HG03571 (cell line): ENCODE data around the gene DET1.
"Not testable (repeated sequence)": the region's sequence is repeated elsewhere in the genome, so short reads cannot be mapped to it uniquely, and the experiment has no call there.

Experiments
- ATAC-seq: cut with Tn5 transposase; IDR thresholded peaks from one replicate; pipeline ENCODE4 v1.9.1; 2021; ENCODE audit not compliant: unreplicated experiment

DET1 gene

GRCh38 chr15:88541111-88541510 lies 5.4 kb downstream of the DET1 start:
- not testable (repeated sequence) for ATAC-seq

DNA sequence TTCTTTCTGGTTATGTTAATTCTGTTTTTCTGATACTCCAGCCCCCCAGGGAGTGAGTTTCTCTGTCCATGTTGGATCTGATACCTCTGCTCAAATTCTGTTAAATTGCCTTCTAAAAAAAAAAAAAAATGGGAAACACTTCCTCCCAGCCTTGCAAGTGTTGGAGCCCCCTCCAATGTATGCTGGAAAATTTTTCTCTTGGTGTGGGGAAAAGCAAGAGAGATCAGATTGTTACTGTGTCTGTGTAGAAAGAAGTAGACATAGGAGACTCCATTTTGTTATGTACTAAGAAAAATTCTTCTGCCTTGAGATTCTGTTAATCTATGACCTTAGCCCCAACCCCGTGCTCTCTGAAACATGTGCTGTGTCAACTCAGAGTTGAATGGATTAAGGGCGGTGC lies 6.1 kb downstream of the DET1 start:
- not testable (repeated sequence) for ATAC-seq

DNA sequence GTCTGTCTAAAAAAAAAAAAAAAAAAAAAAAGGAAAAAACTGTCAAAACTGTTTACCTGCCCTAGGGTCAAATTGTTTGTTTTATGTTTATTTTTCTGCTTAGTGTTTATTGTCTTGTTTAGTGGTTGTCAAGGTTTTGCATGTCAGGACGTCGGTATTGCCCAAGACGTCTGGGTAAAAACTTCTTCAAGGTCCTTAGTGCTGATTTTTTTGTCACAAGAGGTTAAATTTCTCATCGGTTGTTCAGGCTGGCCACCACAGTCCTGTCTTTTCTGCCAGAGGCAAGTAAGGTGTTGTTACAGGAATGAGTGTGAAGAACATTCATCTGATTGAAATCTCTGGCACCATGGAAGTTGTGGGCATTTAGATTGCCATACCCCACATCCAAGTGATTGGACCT lies 7.0 kb downstream of the DET1 start:
- no peak for ATAC-seq

DNA sequence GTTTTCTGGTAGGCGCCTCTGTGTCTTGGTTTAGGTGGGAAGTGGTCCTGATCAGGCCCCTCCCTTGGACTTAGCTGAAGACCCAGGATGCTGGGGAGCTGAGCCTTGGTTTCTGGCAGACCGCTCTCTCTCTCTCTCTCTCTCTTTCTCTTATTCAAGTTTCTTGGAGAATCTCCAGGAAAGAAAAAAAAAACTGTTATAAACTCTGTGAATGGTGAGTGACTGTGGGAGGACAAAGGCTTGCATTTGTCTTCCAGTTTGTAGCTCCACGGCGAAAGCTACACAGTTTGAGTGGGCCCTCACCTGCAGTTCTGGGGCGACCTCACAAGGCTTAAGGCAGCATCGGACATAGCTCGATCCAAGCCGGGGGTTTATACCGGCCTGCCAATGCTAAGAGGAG lies 7.5 kb downstream of the DET1 start:
- ATAC-seq: no peak

DNA sequence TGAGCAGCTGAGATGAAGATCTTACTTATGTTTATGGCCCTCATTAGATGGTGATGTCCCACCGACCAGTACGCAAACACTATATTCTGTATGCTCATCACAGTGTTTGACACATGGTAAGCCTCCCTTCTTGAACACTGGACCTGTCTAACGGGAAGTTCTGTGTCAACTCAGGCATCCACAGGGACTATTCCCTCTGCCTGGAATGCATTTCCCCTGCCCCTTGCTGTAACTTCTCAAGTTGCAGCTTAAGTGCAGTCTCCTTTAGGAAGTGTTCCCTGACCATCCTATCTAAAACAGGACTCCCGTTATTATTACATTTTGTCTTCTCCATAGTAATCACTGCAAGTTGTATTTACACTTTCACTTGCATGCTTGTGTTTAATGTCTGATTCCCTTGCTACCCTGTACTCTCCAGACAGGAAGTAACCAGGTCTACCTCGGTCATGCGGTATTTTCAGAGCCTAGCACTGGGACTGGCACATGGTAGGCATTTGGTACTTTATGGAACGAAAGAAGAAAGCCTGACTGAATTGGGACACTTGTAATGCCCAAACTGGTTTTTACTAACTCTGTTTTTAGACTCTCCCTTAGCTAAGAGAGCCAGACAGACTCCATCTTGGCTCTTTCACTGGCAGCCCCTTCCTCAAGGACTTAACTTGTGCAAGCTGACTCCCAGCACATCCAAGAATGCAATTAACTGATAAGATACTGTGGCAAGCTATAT lies 8.7 kb downstream of the DET1 start:
- no peak for ATAC-seq

DNA sequence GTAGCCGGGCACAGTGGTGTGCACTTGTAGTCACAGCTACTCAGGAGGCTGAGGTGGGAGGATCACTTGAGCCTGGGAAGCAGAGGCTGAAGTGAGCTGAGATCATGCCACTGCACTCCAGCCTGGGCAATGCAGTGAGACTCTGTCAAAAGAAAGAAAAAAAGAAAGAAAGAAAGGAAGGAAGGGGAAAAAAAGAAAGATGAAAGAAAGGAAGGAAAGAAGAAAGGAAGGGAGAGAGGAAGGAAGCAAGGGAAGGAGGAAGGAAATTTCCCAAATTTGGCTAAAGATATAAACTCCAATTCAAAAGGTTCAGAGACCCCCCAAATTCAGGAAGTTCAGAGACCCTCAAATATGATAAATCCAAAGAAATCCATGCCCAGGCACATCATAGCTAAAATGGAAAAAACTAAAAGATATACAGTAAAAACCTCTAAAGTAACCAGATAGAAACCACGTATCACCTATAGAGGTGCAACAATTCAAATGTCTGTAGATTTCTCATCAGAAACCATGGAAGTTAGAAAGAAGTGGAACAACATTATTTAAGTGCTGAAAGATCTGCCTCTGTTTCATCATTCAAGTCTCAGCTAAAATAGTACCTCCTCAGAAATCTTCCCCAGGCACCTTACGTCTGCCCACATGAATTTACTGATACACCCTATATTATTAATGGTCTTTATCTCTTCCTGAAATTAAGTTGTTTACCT lies 10.7 kb downstream of the DET1 start:
- ATAC-seq: no peak

DNA sequence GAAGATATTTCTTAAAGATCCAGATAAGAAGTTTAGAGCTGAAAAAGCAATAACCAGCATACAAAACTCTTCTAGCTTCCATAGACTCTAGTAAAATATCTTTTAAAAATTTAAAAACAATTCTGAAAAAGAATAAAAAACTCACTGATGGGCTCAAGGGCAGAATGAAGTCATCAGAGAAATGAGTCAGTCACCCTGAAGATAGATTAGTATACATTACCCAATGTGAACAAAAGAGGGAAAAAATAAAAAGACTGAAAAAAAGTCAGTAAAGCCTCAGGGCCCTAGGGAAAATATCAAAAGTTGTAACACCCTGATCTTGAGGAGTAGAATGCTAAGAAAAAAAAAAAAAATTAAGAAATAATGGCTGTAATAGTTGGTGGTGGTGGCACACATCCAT lies 11.4 kb downstream of the DET1 start:
- no peak for ATAC-seq

DNA sequence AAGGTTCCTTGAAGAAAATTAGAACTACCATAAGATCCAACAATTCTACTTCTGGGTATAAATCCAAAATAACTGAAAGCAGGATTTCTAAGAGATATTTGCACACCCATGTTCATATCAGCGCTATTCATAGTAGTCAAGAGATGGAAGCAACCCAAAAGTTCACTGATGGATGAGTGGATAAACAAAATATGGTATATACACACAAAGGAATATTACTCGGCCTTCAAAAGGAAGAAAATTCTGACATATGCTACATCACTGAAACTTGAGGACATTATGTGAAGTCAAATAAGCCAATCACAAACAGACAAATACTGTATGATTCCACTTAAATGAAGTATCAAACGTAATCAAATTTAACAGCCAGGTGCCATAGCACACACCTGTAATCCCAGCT lies 13.1 kb downstream of the DET1 start:
- ATAC-seq: no peak

DNA sequence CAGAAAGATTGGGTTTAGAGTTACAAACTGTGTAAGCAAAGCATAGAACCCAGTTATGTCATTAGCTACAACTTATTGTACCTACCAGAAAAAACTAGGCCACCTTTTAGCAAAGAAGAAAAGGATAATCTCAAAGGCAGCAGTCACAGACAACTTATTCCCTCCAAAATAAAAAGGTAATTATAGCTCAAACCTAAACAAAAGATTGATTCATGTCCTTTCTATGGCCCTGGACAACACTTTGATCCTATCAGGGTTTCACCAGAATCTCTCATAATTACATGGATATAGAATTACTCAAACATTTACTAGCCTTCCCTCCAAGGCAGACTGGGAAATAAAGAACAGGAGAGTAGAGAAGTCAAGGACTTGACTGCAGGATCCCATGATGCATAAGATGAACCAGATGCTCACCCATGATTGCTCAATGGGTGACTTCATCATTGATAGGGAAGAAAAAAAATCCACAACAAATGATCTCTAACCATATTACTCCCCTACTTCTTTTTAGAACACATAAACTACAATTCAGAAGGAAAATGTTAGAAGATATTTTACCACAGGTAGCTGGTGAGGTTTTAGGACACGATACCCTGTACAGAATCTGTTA lies 17.4 kb downstream of the DET1 start:
- ATAC-seq: no peak

GRCh38 chr15:88526247-88526879 lies 20.1 kb downstream of the DET1 start:
- ATAC-seq: no peak

GRCh38 chr15:88525418-88525817 lies 21.1 kb downstream of the DET1 start:
- no peak for ATAC-seq

GRCh38 chr15:88524094-88524493 lies 22.4 kb downstream of the DET1 start:
- not testable (repeated sequence) for ATAC-seq

DNA sequence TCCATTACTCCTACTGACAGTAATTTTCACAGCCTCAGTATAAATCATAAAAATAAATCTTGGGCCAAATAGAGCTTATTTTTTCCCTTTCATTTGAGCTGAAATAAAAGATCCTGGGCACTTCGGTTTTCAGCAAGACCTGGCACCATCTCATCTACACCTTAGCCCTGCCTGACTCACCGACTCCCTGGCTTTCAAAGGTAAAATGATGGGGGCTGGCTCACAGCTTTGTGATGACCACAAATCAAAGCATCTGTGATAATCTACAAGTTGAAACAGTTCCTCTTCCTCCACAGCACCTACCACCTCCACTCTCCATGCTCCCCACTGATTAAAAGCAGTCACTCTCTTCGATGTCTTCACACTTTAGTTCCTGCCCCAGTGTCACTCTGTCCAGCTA lies 27.6 kb downstream of the DET1 start:
- no peak for ATAC-seq

- no peak for ATAC-seq
Measured at GRCh38 chr15:88513195-88513594, 33.3 kb downstream of the DET1 start.

DNA sequence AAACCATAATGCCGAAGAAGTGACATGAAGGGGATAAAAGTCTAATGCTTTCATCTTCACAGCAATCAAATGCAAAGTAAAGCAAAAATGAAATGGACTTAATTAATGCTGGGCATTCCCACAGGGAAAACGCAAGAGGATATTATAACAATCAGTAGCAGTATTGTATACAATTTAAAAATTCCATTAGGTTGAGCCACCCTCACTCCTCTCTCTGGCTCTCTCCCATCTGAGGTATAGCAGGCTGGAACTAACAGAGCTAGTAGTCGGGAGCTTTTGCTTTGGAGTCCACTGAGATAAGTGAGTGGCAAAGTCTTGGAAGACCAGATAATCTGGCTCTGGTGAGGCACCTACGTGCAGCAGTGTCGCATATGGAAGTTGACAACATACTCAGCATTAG lies 33.9 kb downstream of the DET1 start:
- ATAC-seq: no peak

GRCh38 chr15:88512078-88512477 lies 34.4 kb downstream of the DET1 start:
- ATAC-seq: no peak

DNA sequence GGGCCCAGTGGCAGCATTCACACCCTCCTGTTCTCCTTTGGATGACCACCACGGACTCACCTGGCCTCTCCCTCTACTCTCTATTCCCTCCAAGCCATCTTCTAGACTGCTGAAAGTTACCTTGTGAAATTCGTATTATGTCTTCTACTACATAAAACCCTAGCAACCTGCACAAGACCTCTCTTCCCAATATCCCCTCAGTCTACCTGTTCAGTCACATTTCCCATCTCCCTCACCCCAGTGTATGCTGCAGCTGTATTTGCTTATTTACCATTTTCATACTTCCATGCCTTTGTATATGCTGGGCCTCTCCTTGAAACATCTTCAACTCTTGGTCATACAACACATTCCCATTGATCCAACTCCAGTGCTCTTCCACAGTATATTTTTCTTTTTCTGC lies 35.3 kb downstream of the DET1 start:
- no peak for ATAC-seq

DNA sequence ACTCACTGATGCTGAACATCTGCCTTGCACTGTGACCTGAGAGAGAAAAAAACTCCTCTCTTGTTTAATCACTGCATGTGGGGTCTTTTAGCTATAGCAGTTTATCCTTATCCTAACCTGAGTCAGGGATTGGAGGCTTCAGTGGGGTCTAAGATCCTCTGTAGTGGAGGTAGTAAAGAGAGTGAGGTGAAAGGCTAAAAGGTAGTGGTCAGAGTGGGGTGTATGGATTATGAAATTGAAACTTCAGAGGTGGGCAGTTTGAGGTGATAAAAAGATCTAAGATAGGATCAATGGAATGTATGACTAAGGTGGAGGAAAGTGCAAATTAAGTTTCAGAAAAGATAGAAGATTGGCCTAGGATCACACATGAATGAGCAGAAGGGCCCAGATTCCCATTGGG lies 36.5 kb downstream of the DET1 start:
- no peak for ATAC-seq

DNA sequence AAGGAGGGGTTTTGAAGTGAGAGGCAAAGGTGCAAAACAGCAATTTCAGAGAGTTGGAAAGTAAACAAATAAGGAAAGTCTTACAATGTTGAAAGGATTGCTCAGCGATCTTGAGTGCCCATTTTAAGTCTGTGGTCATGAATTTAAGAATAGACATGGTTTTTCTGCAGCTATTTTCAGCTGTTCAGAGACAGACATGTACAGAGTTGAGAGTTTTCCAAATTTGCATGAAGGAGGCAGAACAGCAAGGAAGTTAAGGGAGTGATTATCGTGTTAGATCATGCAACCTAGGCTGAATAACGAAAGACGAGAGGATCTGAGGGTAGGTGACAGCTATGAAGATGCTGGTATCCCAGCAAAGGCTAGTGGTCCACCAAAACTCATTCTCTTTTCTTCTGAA lies 37.2 kb downstream of the DET1 start:
- ATAC-seq: no peak

DNA sequence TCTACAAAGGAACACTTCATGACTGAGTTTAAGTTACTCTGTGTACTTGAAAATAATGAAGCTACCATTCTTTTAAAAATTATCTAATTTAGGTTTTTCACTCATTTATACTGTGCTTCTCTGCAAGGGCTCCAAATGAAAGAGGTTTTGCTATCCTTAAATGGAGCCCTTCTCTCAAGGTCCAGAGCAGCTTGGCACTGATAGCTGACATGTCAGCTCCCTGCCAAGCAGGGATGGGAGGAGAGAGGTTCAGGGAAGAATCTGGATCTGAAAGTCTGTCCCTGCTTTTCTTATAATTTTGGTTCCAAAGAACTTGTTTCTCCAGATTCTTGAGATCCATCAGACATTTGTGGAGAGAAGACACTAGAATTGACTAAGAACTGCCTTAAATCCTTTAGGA lies 39.9 kb downstream of the DET1 start:
- no peak for ATAC-seq

DNA sequence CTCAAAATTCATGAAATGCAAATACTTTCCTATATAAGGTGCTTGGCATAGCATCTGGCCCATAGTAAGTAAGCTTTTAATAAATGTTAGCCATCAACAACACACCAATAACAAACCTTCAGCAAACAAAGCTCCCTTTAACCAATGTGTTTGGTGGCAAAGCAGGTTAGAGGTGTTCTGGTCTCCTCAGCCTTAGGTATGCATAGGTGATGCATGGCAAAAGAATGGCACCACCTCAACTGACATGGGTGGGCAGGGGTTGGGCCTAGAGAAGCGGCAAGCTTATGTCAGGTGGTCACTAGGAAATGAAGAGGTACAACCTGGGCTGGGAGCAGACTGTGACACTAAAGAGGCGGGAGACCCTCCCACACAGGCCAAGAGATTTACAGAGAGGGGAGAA lies 40.8 kb downstream of the DET1 start:
- no peak for ATAC-seq

DNA sequence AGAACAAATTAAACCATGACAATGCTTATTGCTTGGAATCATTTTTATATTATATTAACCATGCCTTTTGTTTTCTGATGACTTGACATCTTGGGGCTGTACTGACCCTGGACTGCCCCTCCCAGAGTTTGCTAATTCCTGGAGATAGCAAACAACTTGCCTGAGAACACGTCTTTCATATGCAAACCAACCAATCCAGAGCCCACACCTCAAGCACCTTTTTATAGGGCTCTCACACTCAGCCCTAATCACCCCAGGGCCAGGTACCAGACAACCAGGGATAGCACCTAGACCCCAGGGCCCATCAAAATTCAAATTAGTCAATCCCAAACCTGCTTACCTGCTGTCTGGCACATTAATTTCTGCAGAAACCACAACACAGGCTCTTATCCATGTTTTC lies 42.0 kb downstream of the DET1 start:
- ATAC-seq: no peak
